Stimulated activated CD4-positive, alpha-beta T cell treated with anti-CD3 and anti-CD28 coated beads, Interleukin-1b, Interleukin-23, amount 100 ng/mL, for 24 hours (primary cell): ENCODE measurements around the gene PACS1.

Source experiments
- DNase-seq, 4 experiments: peaks; one replicate each; pipeline ENCODE4 v3.0.0-alpha.2; 2020; ENCODE audit warnings: low read depth in 4 of 4, low spot score in 1 of 4

PACS1 gene

DNA sequence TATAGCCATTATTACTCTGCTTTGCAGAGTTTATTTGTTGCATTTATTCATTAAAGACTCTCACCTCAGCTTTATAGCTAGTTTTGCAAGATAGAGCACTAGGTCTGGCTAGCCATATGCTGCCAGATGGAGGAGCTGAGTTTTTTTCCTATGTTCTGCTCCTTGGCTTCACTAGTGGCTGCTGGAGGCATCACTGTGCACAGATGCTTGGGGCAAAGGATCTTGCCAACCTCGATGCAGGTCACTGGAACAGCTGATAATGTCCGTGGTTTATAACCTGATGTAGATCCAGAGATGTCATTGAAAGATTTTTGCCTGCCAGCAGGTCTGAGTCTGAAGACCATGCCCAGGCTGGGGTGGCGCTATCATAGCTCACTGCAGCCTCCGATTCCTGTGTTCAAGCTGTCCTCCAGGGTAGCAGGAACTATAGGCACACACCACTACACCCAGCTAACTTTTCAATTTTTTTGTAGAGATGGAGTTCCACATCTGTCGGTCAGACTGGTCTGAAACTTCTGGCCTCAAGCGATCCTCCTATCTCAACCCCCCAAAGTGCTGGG lies 63.2 kb downstream of the PACS1 start:
- no peak for DNase-seq

DNA sequence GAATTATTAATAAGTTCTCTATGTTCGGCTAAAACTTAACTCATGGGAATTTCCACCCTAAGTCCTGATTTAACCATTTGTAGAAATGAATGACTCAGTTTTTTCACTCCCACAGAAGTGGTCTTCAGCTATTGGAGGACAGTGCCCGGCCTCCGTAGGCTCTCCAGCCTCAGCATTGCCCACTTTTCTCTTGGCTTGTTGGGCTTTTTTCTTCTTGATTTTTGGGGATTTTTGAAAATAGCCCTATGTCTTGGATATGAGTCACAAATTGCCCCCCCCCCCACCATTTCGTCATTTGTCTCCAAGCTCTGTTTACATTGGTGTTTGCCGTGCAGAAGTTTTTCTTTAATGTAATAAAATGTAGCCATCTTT lies 66.7 kb downstream of the PACS1 start:
- DNase-seq, result no peak

- DNase-seq, result no peak
Observed at GRCh38 chr11:66139817-66140404, 69.8 kb downstream of the PACS1 start.

DNA sequence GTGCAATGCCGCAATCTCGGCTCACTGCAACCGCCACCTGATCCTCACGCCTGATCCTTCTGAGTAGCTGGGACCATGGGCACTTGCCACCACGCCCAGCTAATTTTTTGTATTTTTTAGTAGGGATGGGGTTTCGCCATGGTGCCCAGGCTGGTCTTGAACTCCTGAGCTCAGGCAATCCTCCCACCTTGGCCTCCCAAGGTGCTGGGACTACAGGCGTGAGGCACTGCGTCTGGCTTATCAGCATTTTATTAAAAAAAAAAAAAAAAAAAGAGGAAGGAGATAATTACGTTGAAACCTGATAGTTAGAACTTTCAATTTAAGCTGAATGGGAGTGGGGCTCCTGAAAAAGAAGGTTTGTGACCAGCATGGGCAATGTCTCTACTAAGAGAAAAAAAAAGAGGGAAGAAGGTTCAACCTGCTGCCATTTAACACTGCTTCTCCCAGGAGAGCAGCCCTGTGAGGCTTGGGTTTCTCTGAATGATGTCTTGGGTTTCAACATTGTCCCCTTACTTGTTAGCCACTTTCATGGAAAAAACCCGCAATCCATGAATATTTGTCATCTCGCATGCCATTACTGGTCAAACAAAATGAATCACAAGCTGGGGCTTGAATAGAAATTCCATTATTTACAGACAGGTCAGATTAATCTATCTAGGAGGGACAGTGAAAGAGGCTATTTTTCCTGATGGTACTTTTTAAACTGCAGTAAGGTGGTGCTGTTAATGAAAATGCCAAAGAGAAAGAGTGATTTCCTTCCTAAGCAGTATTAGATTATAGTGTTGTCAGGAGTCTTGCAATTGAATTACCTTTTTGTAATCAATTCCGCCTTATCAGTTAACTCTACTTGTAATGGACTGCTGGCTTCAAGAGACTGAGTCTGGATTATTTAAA lies 72.5 kb downstream of the PACS1 start:
- no peak for DNase-seq

DNA sequence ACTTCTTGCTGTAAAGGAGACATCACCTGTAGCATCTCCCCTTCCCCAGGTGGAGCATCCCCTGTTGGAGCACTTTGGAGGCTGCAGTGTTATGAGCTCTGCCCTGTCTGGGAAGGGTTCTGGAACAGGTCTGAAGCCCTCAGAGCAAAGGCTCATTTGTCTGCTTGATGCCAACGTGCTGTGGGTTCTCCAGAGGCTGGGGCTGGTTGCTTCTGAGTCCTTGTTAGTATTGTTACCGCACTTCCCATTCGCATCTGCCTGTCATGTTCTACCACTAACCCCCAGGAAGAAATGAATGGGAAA lies 73.1 kb downstream of the PACS1 start:
- no peak for DNase-seq

- DNase-seq, result no peak
Observed at GRCh38 chr11:66143996-66144678, 74.1 kb downstream of the PACS1 start.

GRCh38 chr11:66146074-66146473 lies 76.0 kb downstream of the PACS1 start:
- no peak for DNase-seq

GRCh38 chr11:66146940-66147339 lies 76.9 kb downstream of the PACS1 start:
- no peak for DNase-seq

- DNase-seq, result no peak
Observed at GRCh38 chr11:66150140-66150539, 80.1 kb downstream of the PACS1 start.

- DNase-seq, result no peak
Observed at GRCh38 chr11:66150725-66151124, 80.7 kb downstream of the PACS1 start.

GRCh38 chr11:66151273-66151672 lies 81.2 kb downstream of the PACS1 start:
- no peak for DNase-seq

- no peak for DNase-seq
Observed at GRCh38 chr11:66154109-66154508, 84.0 kb downstream of the PACS1 start.

DNA sequence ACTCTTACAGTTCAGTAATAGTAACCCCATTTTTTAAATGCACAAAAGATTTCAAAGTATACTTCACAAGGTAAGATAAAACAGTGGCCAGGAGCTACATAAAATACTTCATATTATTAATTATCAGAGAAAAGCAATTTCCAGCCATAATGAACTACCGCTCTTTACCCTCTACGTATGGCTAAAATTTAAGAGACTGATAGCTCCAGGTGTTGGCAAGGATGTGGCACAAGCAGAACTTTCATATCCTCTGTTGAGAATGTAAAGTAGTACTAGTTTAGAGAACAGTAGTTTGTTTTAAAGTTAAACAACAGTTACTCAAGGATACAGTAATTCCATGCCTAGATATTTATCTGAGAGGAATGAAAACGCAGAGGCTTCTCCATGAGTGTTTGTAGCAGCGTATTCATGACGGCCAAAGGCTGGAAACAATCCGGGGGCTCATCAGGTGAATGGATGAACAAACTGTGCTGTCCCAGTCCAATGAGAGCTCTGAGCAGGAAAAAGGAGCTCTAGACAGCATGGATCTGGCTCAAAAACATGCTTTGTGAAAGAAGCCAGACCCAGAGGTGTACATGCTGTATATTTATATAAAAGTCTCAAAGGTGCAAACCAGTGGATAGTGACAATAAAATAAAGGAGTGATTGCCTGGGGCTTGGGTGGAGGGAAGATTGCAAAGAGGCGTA lies 85.5 kb downstream of the PACS1 start:
- DNase-seq, result no peak

DNA sequence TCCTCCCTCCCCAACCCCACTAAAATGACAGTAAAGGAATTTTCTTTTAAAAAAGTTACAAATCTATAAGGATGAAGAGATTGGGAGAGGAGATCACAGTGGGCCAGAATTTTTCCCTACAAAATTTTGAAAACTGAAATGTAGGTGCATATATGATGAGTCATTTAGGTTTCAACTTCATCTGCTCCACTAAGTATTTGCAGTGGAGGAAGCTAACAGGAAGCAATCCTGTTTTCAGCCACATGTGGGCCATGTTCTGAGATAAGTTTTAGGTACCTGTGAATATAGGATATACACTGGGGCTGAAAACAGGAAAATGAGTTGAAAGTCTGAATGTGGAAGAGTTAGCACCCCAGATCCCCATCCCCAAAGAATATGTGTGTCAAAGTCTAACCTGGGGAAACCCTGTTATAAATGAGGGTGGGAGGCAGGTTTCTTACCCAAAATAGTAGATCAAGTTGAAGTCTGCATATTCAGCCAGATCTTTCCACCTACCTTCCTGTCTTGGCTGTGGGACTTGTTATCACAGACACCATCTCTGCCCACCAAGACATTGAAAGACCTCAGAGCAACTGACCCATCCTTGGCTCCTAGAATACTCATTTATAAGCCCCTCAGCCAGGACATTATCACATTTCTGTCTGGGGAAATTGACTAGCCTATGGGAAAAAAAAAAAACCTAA lies 87.3 kb downstream of the PACS1 start:
- DNase-seq, result no peak

- no peak for DNase-seq
Observed at GRCh38 chr11:66158156-66158555, 88.1 kb downstream of the PACS1 start.

DNA sequence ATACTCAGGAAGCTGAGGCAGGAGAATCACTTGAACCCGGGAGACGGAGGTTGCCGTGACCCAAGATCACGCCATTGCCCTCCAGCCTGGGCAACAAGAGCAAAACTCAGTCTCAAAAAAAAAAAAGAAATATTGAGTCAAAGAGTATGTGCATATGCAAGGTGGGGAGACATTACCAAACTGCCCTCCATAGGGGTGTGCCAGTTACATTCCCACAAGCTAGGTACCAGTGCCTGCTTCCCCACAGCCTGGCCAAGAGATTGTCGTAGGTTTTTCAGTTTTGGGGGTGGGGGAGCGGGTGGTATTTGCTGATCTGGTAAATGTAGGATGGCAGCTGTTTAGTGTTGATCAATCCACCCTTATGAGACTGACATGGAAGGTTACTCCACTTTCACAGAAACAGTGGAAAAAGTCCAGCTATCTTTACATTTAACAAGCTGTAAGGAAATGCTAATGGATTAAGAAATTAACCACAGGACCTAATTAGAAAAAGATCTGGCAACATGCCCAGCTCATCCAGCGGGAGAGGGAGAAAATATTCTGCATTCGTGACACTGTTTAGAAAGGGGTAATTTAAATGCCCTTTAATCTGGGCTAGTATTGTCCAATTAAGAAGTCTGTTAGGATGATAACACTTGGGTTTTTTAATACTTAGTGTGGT lies 89.4 kb downstream of the PACS1 start:
- no peak for DNase-seq

- no peak for DNase-seq
Observed at GRCh38 chr11:66160709-66161108, 90.6 kb downstream of the PACS1 start.

GRCh38 chr11:66168289-66168688 lies 98.2 kb downstream of the PACS1 start:
- no peak for DNase-seq

DNA sequence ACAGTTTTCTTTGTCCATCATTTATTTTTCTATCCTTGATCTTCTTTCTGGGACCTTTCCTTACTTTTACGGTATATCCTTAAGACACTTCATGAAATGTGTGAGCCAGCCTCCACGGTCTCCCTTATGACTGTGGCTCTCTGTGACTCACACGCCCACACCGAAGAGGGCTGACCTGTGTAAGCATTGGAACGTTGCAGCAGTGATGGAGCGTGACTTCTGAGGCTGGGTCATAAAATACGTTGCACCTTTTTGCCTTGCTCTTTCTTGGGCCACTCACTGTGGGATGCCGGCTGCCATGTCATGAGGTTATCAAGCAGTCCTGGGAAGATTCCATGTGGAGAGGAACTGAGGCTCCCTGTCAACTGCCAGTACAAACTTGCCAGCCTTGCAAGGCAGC lies 102.1 kb downstream of the PACS1 start:
- peak in 2 of 4 experiments; percentile 5 to 17 for DNase-seq

DNA sequence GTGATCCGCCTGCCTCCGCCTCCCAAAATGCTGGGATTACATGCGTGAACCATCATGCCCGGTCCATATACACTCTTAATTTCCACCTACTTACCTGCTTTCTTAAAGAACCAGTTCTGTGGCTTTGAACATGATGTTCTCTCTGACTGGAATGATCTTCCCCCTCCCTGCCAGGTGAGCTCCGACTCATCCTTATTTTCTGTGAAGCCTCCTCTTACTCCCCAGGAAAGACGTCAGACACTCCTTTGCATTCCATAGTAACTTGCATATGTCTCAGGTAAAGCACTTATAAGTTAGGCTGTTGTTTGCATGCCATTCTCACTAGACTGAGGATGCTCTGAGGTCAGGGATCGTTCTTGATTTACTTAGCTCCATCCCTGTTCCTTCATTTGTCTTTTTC lies 106.6 kb downstream of the PACS1 start:
- no peak for DNase-seq
